Measurements from ENCODE around the gene CMTM4. TPM values are rescaled to one million over a fixed set of nuclear protein-coding genes. Genes with fewer than 3 reads are reported as not detected.
"Not testable (repeated sequence)": the region's sequence is repeated elsewhere in the genome, so short reads cannot be mapped to it uniquely, and the experiment has no call there.

CMTM4 gene
- total and polyA plus RNA-seq, 4 experiments from 2014 or later: 0.21 to 2.2 (median 2.0) TPM; not detected in 1

GRCh38 chr16:66568355-66568754 lies 128.2 kb downstream of the CMTM4 start:
- Mint-ChIP-seq H3K4me1 (peaks cover 8 to 31% (median 16%) of the 10 kb centered on the region in 4 donors), H3K27me3 (no peaks in the 10 kb centered on the region), H3K4me3 (no peak overlapping the region), H3K9me3 (no peaks in the 10 kb centered on the region), H3K27ac (no peak overlapping the region), H3K36me3 (peaks cover 32 to 37% of the 10 kb centered on the region in 2 donors)
- H3K27ac ChIP-seq (ENCODE audit: low read depth, low read length): no peak overlapping the region
- no peaks in the 10 kb centered on the region for H3K9me3 ChIP-seq (ENCODE audit: control insufficient read depth in 1 of 2, low read length in 2 of 2)
- H3K4me3 ChIP-seq (ENCODE audit: low read length in 2 of 2): no peak overlapping the region
- no peaks in the 10 kb centered on the region for H3K27me3 ChIP-seq (ENCODE audit: insufficient read depth, low read length)
- H3K36me3 ChIP-seq (ENCODE audit: insufficient read depth, low read length): peaks cover 23% of the 10 kb centered on the region
- H3K4me1 ChIP-seq (ENCODE audit: insufficient read depth, low read length): peaks cover 13% of the 10 kb centered on the region
- intact Hi-C loops (cut with micrococcal nuclease): no loop called here
- CTCF ChIA-PET (ENCODE audit: partially characterized antibody): interaction anchor here (0.9 kb wide), 1 partner anchor 21 kb away, joined by 3 read pairs; no protein-coding TSS in a partner anchor
- DNase-seq: no peak
- POLR2A ChIA-PET (ENCODE audit: partially characterized antibody): no interaction called here

DNA sequence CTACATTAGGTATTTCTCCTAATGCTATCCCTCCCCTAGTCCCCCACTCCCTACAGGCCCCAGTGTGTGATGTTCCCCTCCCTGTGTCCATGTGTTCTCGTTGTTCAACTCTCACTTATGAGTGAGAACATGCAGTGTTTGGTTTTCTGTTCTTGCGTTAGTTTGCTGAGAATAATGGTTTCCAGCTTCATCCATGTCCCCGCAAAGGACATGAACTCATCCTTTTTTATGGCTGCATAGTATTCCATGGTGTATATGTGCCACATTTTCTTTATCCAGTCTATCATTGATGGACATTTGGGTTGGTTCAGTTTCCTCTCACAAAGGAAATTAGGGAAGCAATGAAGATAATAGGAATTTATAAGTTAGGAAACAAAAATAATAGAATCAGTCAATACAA lies 129.3 kb downstream of the CMTM4 start:
- H3K4me1 Mint-ChIP-seq: peaks cover 18 to 36% (median 24%) of the 10 kb centered on the region in 4 donors

DNA sequence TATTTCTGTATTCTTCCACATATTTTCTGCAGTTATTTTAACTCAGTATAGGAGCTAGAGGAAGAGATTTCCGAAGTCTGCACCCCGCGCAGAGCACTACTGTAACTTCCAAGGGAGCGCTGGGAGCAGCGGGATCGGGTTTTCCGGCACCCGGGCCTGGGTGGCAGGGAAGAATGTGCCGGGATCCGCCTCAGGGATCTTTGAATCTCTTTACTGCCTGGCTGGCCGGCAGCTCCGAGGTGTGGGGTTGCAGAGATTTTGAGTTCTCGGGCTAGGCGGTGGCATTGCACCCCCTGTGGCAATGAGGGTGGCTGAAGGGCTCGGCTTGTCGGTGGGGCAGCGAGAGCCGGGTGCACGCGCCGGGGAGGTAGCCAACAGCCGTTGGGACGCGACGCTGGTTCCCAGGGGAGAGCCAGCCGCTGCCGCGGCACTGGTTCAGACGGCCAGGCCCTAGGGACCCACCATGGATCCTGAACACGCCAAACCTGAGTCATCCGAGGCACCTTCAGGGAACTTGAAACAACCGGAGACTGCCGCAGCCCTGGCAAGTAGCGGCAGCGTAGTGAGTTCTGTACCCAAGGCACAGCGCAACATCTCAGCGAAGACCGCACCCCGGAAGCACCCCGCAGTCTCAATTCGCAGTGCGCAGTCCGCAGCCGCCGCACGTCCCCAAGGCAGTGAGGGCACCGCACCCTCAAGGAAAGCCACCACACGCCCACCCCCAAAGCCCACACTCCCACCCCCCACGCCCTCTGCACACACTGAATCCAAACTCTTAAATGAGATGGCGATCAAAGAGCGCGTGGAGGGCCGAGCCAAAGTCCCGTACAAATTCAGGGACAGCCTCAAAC lies 130.3 kb downstream of the CMTM4 start, which contains the start of gene CMTM1:
Gene CMTM1 (plus strand): TSS at position 389 of the 851 bp plus-strand sequence. CDS start 75 bp downstream, at position 464.
- intact Hi-C loops (cut with micrococcal nuclease): no loop called here
- Histone ChIP-seq H3K4me3 (ENCODE audit: low read length in 2 of 2) (no peak within 1 kb of the TSS), H3K27ac (ENCODE audit: low read depth, low read length) (no peak within 1 kb of the TSS), H3K9me3 (ENCODE audit: control insufficient read depth in 1 of 2, low read length in 2 of 2) (no peaks in the 10 kb centered on the region), H3K27me3 (ENCODE audit: insufficient read depth, low read length) (no peaks in the 10 kb centered on the region), H3K4me1 (ENCODE audit: insufficient read depth, low read length) (peaks cover 34% of the 10 kb centered on the region), H3K36me3 (ENCODE audit: insufficient read depth, low read length) (peaks cover 23% of the 10 kb centered on the region)
- H3K4me3 Mint-ChIP-seq: no peak within 1 kb of the TSS
- peak within 1 kb of the TSS in 2 of 7 donors; percentile 19 to 62 for H3K27ac Mint-ChIP-seq
- H3K27me3 Mint-ChIP-seq: no peaks in the 10 kb centered on the region
- peaks cover 25 to 41% (median 33%) of the 10 kb centered on the region in 4 donors for H3K4me1 Mint-ChIP-seq
- ChIA-PET POLR2A (ENCODE audit: partially characterized antibody) (interaction anchor here (0.8 to 1.1 kb wide), 2 partner anchors 8 to 11 kb away, joined by 3 read pairs; no protein-coding TSS in a partner anchor), CTCF (ENCODE audit: partially characterized antibody) (interaction anchor here (5.0 kb wide), 1 partner anchor 42 kb away, joined by 51 read pairs; no protein-coding TSS in a partner anchor)
- DNase-seq: no peak
- peaks cover 32 to 46% of the 10 kb centered on the region in 2 donors for H3K36me3 Mint-ChIP-seq
- H3K9me3 Mint-ChIP-seq: no peaks in the 10 kb centered on the region

More for the DNA sequence above, 129.3 kb downstream of the CMTM4 start:
- peaks cover 32 to 44% of the 10 kb centered on the region in 2 donors for H3K36me3 Mint-ChIP-seq
- Histone ChIP-seq H3K4me1 (ENCODE audit: insufficient read depth, low read length) (peaks cover 24% of the 10 kb centered on the region), H3K36me3 (ENCODE audit: insufficient read depth, low read length) (peaks cover 23% of the 10 kb centered on the region)
- H3K9me3 Mint-ChIP-seq; CTCF ChIA-PET (ENCODE audit: partially characterized antibody); H3K27ac ChIP-seq (ENCODE audit: low read depth, low read length); H3K4me3 Mint-ChIP-seq; H3K4me3 ChIP-seq (ENCODE audit: low read length in 2 of 2); H3K9me3 ChIP-seq (ENCODE audit: control insufficient read depth in 1 of 2, low read length in 2 of 2); H3K27me3 Mint-ChIP-seq; intact Hi-C loops (cut with micrococcal nuclease); DNase-seq; H3K27me3 ChIP-seq (ENCODE audit: insufficient read depth, low read length): not testable (repeated sequence)
- H3K27ac Mint-ChIP-seq: peak overlapping the region in 1 of 7 donors; percentile 69
- POLR2A ChIA-PET (ENCODE audit: partially characterized antibody): interaction anchor here (0.8 kb wide), 1 partner anchor 12 kb away, joined by 3 read pairs; no protein-coding TSS in a partner anchor

Other genes starting within 250 kb of the CMTM4 start
- 10 to 100 TPM in 1 of 2 experiments, 1 to 10 TPM in 1; 9.0 to 10.2 TPM for gene TK2, start 146.6 kb downstream of the CMTM4 start, total RNA-seq
- gene TK2, start 146.6 kb downstream of the CMTM4 start, polyA plus RNA-seq: 1 to 10 TPM; 3.9 to 5.9 TPM
- gene CKLF, start 144.2 kb downstream of the CMTM4 start, total RNA-seq: 10 to 100 TPM; 71.0 to 76.6 TPM
- gene CKLF, start 144.2 kb downstream of the CMTM4 start, polyA plus RNA-seq: 100 to 1,000 TPM; 154 to 173 TPM
- 10 to 100 TPM; 12.2 to 13.4 TPM for gene CMTM1, start 130.3 kb downstream of the CMTM4 start, total RNA-seq
- gene CMTM1, start 130.3 kb downstream of the CMTM4 start, polyA plus RNA-seq: 1 to 10 TPM in 1 of 2 donors, under 1 TPM in 1; 0.80 to 1.6 TPM
- gene CMTM2, start 117.3 kb downstream of the CMTM4 start, total RNA-seq: under 1 TPM; 0.72 to 0.79 TPM
- gene CMTM2, start 117.3 kb downstream of the CMTM4 start, polyA plus RNA-seq: not detected
- 10 to 100 TPM; 74.2 to 74.3 TPM for gene CMTM3, start 92.0 kb downstream of the CMTM4 start, total RNA-seq
- gene CMTM3, start 92.0 kb downstream of the CMTM4 start, polyA plus RNA-seq: 100 to 1,000 TPM in 1 of 2 donors, 10 to 100 TPM in 1; 98.8 to 105 TPM
- gene DYNC1LI2, start 54.9 kb upstream of the CMTM4 start, total RNA-seq: 10 to 100 TPM; 73.2 to 78.1 TPM
- 10 to 100 TPM; 16.0 to 32.9 TPM for gene DYNC1LI2, start 54.9 kb upstream of the CMTM4 start, polyA plus RNA-seq
- gene TERB1, start 104.8 kb upstream of the CMTM4 start, total RNA-seq: 1 to 10 TPM in 1 of 2 experiments, under 1 TPM in 1; 0.83 to 1.1 TPM
- not detected for gene TERB1, start 104.8 kb upstream of the CMTM4 start, polyA plus RNA-seq
- 10 to 100 TPM; 93.8 to 95.3 TPM for gene NAE1, start 134.2 kb upstream of the CMTM4 start, total RNA-seq
- gene NAE1, start 134.2 kb upstream of the CMTM4 start, polyA plus RNA-seq: 100 to 1,000 TPM in 1 of 2 donors, 10 to 100 TPM in 1; 70.4 to 101 TPM
- gene CA7, start 147.7 kb upstream of the CMTM4 start, total RNA-seq: not detected
- not detected for gene CA7, start 147.7 kb upstream of the CMTM4 start, polyA plus RNA-seq
- 10 to 100 TPM; 16.3 to 19.3 TPM for gene PDP2, start 183.8 kb upstream of the CMTM4 start, total RNA-seq
- gene PDP2, start 183.8 kb upstream of the CMTM4 start, polyA plus RNA-seq: 1 to 10 TPM; 2.4 to 4.0 TPM
- not detected for gene CDH16, start 222.1 kb upstream of the CMTM4 start, total RNA-seq
- not detected for gene CDH16, start 222.1 kb upstream of the CMTM4 start, polyA plus RNA-seq
- under 1 TPM; 0.29 to 0.58 TPM for gene RRAD, start 228.8 kb upstream of the CMTM4 start, total RNA-seq
- not detected for gene RRAD, start 228.8 kb upstream of the CMTM4 start, polyA plus RNA-seq
- gene CIAO2B, start 237.7 kb upstream of the CMTM4 start, total RNA-seq: 10 to 100 TPM; 72.7 to 75.0 TPM
- 100 to 1,000 TPM; 128 to 150 TPM for gene CIAO2B, start 237.7 kb upstream of the CMTM4 start, polyA plus RNA-seq
- 10 to 100 TPM; 46.5 to 51.0 TPM for gene CES2, start 238.8 kb upstream of the CMTM4 start, total RNA-seq
- 10 to 100 TPM; 25.4 to 30.4 TPM for gene CES2, start 238.8 kb upstream of the CMTM4 start, polyA plus RNA-seq